ENCODE results near the gene DROSHA.

- TF ChIP-seq CTCF (IDR thresholded peaks at IDR 0.05; ENCODE audit: low read depth, low read length) (no peak), POLR2A (IDR thresholded peaks at IDR 0.05; ENCODE audit: extremely low read depth, insufficient read length) (no peak)
These were observed 53.0 kb downstream of the DROSHA start for GRCh38 chr5:31478901-31479300.

Data from NB4 (cell line).